ENCODE results near the gene NOD1.

DNA sequence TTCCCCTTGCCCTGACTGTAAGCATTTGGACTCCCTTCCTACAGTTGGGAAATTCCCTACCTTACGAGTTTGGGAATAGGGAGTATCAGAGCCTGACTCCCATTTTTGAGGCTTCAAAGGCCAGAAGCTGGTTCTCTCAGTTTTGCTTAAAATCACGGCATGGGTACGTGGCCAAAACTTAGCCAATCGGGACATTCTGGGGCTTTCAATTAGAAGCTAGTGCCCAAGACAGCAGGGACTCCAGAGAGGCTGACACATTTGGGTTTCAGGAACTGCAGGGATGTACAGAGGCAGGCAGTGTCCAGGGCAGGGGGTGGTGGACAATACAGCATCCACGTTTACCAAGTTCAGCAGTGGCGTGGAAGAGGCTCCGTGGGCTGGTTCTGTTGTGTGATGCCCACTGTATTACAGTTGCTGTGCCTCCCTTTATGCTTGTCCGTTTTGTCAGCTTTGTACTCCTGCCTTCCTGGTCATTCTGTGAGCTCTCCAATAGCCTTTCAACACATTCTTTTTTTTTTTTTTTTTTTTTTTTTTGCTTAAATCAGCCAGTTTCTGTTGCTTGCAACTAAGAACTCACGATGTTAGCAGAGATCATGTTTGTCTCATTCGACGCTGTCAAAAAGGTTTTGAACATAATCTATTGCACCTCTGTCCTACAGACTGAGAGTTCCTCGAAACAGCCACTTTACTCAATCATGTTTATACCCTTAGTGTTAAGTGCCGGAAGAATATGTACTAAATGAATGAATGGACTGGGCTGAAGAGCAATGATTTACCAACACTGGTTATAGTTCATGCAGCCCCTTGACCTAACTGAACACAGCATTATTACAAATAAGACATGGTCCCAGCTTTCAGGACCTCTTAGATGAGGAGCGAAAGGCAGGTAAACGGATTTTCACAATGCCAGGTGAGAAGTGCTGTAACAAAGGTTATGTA is 25.0 kb upstream of the NOD1 start:
- TF ChIP-seq CTCF (IDR thresholded peaks at IDR 0.05), result no peak
- TF ChIP-seq POLR2A (IDR thresholded peaks at IDR 0.05), result no peak
